Measurements from ENCODE around the gene MUC20.
"Not testable (repeated sequence)": the region's sequence is repeated elsewhere in the genome, so short reads cannot be mapped to it uniquely, and the experiment has no call there.

MUC20 gene

DNA sequence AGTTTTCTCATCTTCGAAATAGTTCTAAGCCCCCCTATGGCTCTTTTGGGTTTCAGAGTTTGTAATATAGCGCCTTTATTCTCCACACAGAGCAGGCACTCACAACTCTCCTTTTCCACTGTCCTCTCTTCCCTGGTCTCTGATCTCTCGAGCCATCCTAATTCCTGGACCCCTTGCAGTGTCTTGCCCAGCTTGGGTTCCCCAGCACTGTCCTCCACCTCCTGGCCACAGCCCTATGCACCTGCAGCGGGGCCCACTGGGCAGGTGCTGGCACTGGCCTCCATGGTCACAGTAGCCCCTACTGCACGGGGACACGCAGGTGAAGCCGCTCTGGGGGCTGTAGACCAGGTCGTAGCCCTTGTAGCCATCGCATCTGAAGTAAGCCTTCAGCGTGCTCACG is 27.9 kb downstream of the MUC20 start:
- no peak overlapping the region for H3K4me3 ChIP-seq (ENCODE audit: low read depth, low read length)
- DNase-seq (ENCODE audit: low read depth): no peak
- TF ChIP-seq, protein P1, sequence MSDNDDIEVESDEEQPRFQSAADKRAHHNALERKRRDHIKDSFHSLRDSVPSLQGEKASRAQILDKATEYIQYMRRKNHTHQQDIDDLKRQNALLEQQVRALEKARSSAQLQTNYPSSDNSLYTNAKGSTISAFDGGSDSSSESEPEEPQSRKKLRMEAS (IDR thresholded peaks at IDR 0.05; ENCODE audit: low read depth, low read length): no peak

DNA sequence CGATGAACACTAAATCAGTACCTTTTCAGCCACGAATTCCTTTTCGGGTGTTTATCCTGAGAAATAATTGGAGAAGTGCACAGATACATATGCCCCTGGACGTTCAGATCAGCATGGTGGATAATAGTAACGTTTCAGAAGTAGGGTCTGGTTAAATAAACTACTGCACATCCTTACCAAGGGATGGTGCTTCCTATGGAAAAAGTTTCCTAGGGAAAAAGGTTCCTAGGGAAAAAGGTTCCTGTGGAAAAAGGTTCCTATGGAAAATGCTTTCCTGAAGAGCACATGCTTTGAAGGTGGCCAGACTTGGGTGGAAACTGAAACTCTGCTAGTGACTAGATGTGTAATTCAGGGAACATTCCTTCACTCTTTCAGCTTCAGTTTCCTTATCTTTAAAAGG is 28.3 kb downstream of the MUC20 start:
- H3K4me3 ChIP-seq (ENCODE audit: low read depth, low read length); DNase-seq (ENCODE audit: low read depth): not testable (repeated sequence)

- no peak overlapping the region for H3K4me3 ChIP-seq (ENCODE audit: low read depth, low read length)
- TF ChIP-seq, protein P1 (IDR thresholded peaks at IDR 0.05; ENCODE audit: low read depth, low read length): no peak
- TF ChIP-seq, protein P2, sequence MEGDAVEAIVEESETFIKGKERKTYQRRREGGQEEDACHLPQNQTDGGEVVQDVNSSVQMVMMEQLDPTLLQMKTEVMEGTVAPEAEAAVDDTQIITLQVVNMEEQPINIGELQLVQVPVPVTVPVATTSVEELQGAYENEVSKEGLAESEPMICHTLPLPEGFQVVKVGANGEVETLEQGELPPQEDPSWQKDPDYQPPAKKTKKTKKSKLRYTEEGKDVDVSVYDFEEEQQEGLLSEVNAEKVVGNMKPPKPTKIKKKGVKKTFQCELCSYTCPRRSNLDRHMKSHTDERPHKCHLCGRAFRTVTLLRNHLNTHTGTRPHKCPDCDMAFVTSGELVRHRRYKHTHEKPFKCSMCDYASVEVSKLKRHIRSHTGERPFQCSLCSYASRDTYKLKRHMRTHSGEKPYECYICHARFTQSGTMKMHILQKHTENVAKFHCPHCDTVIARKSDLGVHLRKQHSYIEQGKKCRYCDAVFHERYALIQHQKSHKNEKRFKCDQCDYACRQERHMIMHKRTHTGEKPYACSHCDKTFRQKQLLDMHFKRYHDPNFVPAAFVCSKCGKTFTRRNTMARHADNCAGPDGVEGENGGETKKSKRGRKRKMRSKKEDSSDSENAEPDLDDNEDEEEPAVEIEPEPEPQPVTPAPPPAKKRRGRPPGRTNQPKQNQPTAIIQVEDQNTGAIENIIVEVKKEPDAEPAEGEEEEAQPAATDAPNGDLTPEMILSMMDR (IDR thresholded peaks at IDR 0.05; ENCODE audit: low read depth, low read length): no peak
- DNase-seq (ENCODE audit: low read depth): no peak
Measured at GRCh38 chr3:195750797-195751520, 30.2 kb downstream of the MUC20 start.

DNA sequence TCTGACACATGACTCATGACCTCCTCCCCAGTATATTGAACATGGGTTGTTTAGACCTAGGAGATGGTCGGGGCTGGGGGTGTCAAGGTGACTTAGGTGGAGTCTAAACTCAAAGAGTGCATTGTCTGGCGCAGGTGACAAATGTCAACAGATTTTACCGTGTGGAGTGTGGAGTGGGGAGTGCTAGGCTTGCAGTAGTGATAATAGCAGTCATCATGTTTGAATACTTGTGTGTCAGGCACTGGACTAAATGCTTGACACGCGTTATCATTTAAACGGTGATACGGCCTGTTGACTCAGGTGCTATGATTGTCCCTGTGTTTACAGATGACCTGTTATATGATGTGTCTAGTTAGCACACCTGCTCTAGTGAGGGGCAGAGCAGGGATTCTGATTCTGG is 30.8 kb downstream of the MUC20 start:
- TF ChIP-seq MYC (IDR thresholded peaks at IDR 0.05; ENCODE audit: low read depth, low read length) (no peak), POLR2A (IDR thresholded peaks at IDR 0.05; ENCODE audit: extremely low read depth, insufficient read length) (no peak)
- TF ChIP-seq, protein P1 (IDR thresholded peaks at IDR 0.05; ENCODE audit: low read depth, low read length): no peak
- TF ChIP-seq, protein P2 (IDR thresholded peaks at IDR 0.05; ENCODE audit: low read depth, low read length): no peak
- no peak for DNase-seq (ENCODE audit: low read depth)
- H3K4me3 ChIP-seq (ENCODE audit: low read depth, low read length): no peak overlapping the region

GRCh38 chr3:195752066-195752465 is 31.3 kb downstream of the MUC20 start:
- no peak for DNase-seq (ENCODE audit: low read depth)
- no peak overlapping the region for H3K4me3 ChIP-seq (ENCODE audit: low read depth, low read length)
- no peak for TF ChIP-seq POLR2A (IDR thresholded peaks at IDR 0.05; ENCODE audit: extremely low read depth, insufficient read length)
- TF ChIP-seq, protein P1 (IDR thresholded peaks at IDR 0.05; ENCODE audit: low read depth, low read length): no peak
- TF ChIP-seq, protein P2 (IDR thresholded peaks at IDR 0.05; ENCODE audit: low read depth, low read length): no peak
- no peak for TF ChIP-seq MYC (IDR thresholded peaks at IDR 0.05; ENCODE audit: low read depth, low read length)

DNA sequence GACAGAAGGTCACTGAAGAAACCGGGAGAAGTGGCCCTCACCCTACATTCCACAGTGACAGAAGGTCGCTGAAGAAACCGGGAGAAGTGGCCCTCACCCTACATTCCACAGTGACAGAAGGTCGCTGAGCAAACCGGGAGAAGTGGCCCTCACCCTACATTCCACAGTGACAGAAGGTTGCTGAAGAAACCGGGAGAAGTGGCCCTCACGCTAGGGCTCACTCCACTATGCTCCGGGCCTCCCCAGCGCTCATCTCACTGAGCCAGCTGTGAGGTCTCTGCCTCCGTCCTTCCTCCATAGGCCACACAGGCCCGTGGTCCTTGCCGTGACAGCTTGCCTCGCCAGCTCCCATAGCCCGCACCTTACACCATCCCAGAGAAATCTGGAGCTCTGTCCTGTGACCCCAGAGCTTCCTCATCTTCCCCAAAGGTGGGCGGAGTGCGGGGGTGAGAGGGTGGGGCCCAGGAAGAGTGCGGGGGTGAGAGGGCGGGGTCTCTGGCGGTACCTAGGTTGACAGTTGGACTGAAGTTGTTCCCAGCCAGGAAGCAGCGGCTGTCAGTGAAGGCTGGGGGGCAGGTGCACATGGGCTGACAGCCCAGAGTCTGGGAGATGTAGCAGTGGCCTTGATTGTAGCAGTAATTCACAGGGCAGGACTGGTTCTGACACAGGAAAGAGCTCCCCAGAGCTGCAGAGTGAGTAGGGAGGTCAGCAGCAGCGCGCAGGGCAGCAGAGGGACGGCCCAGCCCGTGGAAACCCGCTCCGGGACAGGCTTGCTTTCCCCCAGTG is 32.0 kb downstream of the MUC20 start:
- DNase-seq (ENCODE audit: low read depth): no peak
- no peak for TF ChIP-seq POLR2A (IDR thresholded peaks at IDR 0.05; ENCODE audit: extremely low read depth, insufficient read length)
- TF ChIP-seq, protein P1 (IDR thresholded peaks at IDR 0.05; ENCODE audit: low read depth, low read length): no peak
- TF ChIP-seq MYC (IDR thresholded peaks at IDR 0.05; ENCODE audit: low read depth, low read length): no peak
- TF ChIP-seq, protein P2 (IDR thresholded peaks at IDR 0.05; ENCODE audit: low read depth, low read length): no peak
- no peak overlapping the region for H3K4me3 ChIP-seq (ENCODE audit: low read depth, low read length)

Data from NB4 (cell line).